ENCODE results near the gene COLEC11. TPM values are rescaled to one million over a fixed set of nuclear protein-coding genes. Genes with fewer than 3 reads are reported as not detected.

COLEC11 gene
- total and polyA plus RNA-seq, 2 experiments from 2014 or later: 1.3 to 1.5 TPM

- TF ChIP-seq CTCF (conservative IDR thresholded peaks at IDR 0.05; ENCODE audit: low read depth in 2 of 2): no peak
- no peak for TF ChIP-seq ZNF462 (CRISPR knock-in tag; IDR thresholded peaks at IDR 0.05)
- no peak for TF ChIP-seq CREB1 (CRISPR knock-in tag; IDR thresholded peaks at IDR 0.05; ENCODE audit: low read depth)
- TF ChIP-seq EZH2phosphoT487 (IDR thresholded peaks at IDR 0.05; ENCODE audit: unreplicated experiment): no peak
- TF ChIP-seq EZH2 (IDR thresholded peaks at IDR 0.05; ENCODE audit: low read depth, unreplicated experiment): no peak
These were observed 11.7 kb downstream of the COLEC11 start (continued) for GRCh38 chr2:3606370-3607201.

Data from GM23338 (cell line).